HEK293 (cell line): Measurements from ENCODE around the gene FBLL1.

Source experiments
- ATF2 ChIP-seq: fragments of 450-650 bp; formaldehyde crosslinking; IDR thresholded peaks from 2 replicates; pipeline ENCODE4 v1.5.1; 2016; ENCODE audit warnings: missing biosample characterization, missing genetic modification characterization, low read depth
- HOXA7 ChIP-seq: sonication (generic); formaldehyde crosslinking; IDR thresholded peaks from 2 replicates; pipeline ENCODE4 v1.8.1; 2022; ENCODE audit warnings: missing genetic modification reagents, borderline replicate concordance
- ZNF10 ChIP-seq: fragments of 450-650 bp; formaldehyde crosslinking; IDR thresholded peaks from 2 replicates; pipeline ENCODE4 v1.5.1; 2017; ENCODE audit warnings: missing biosample characterization, missing genetic modification characterization
- ZNF24 ChIP-seq: fragments of 450-650 bp; formaldehyde crosslinking; IDR thresholded peaks from 2 replicates; pipeline ENCODE4 v1.5.1; 2016; ENCODE audit warnings: missing biosample characterization, missing genetic modification characterization
- ZNF274 ChIP-seq, 2 experiments: fragments of 200-500 bp in 1 of 2; fragments of 450-650 bp in 1 of 2; sonication (Bioruptor generic) in 1 of 2; formaldehyde crosslinking in 1 of 2; IDR thresholded peaks; 2 replicates each; pipeline versions ENCODE4 v1.5.1 to v1.6.1; 2014 to 2016; ENCODE audit warnings: borderline replicate concordance in 1 of 2, inconsistent platforms in 1 of 2, low read length in 1 of 2, missing biosample characterization in 1 of 2, missing genetic modification characterization in 1 of 2
- ZNF558 ChIP-seq: fragments of 450-650 bp; formaldehyde crosslinking; IDR thresholded peaks from 2 replicates; pipeline ENCODE4 v1.5.1; 2016; ENCODE audit warnings: missing biosample characterization, missing genetic modification characterization
- ZNF843 ChIP-seq: fragments of 450-650 bp; formaldehyde crosslinking; IDR thresholded peaks from 2 replicates; pipeline ENCODE4 v1.5.1; 2016; ENCODE audit warnings: missing biosample characterization, missing genetic modification characterization
- TF ChIP-seq, protein P1 (sequence below): fragments of 450-650 bp; formaldehyde crosslinking; IDR thresholded peaks from 2 replicates; pipeline ENCODE4 v1.5.1; 2016; ENCODE audit warnings: missing biosample characterization, missing genetic modification characterization
- TF ChIP-seq, protein P2 (sequence below): fragments of 450-650 bp; formaldehyde crosslinking; IDR thresholded peaks from 2 replicates; pipeline ENCODE4 v1.5.1; 2016; ENCODE audit warnings: missing biosample characterization, missing genetic modification characterization
- TF ChIP-seq, protein P3 (sequence below): fragments of 450-650 bp; formaldehyde crosslinking; IDR thresholded peaks from 2 replicates; pipeline ENCODE4 v1.5.1; 2017; ENCODE audit warnings: missing biosample characterization, missing genetic modification characterization

GRCh38 chr5:168549554-168549953 is 20.4 kb downstream of the FBLL1 start:
- TF ChIP-seq, protein P1, sequence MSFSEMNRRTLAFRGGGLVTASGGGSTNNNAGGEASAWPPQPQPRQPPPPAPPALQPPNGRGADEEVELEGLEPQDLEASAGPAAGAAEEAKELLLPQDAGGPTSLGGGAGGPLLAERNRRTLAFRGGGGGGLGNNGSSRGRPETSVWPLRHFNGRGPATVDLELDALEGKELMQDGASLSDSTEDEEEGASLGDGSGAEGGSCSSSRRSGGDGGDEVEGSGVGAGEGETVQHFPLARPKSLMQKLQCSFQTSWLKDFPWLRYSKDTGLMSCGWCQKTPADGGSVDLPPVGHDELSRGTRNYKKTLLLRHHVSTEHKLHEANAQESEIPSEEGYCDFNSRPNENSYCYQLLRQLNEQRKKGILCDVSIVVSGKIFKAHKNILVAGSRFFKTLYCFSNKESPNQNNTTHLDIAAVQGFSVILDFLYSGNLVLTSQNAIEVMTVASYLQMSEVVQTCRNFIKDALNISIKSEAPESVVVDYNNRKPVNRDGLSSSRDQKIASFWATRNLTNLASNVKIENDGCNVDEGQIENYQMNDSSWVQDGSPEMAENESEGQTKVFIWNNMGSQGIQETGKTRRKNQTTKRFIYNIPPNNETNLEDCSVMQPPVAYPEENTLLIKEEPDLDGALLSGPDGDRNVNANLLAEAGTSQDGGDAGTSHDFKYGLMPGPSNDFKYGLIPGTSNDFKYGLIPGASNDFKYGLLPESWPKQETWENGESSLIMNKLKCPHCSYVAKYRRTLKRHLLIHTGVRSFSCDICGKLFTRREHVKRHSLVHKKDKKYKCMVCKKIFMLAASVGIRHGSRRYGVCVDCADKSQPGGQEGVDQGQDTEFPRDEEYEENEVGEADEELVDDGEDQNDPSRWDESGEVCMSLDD (tag by site-specific recombination): no peak
- TF ChIP-seq, protein P2, sequence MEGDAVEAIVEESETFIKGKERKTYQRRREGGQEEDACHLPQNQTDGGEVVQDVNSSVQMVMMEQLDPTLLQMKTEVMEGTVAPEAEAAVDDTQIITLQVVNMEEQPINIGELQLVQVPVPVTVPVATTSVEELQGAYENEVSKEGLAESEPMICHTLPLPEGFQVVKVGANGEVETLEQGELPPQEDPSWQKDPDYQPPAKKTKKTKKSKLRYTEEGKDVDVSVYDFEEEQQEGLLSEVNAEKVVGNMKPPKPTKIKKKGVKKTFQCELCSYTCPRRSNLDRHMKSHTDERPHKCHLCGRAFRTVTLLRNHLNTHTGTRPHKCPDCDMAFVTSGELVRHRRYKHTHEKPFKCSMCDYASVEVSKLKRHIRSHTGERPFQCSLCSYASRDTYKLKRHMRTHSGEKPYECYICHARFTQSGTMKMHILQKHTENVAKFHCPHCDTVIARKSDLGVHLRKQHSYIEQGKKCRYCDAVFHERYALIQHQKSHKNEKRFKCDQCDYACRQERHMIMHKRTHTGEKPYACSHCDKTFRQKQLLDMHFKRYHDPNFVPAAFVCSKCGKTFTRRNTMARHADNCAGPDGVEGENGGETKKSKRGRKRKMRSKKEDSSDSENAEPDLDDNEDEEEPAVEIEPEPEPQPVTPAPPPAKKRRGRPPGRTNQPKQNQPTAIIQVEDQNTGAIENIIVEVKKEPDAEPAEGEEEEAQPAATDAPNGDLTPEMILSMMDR (tag by site-specific recombination): no peak
- TF ChIP-seq ZNF843 (tag by site-specific recombination) (no peak), ZNF558 (tag by site-specific recombination) (no peak), HOXA7 (CRISPR knock-in tag) (no peak), ATF2 (tag by site-specific recombination) (no peak), ZNF24 (tag by site-specific recombination) (no peak), ZNF274 (IDR thresholded peaks at IDR 0.05; ENCODE audit: low read length) (no peak), ZNF274 (tag by site-specific recombination; IDR thresholded peaks at IDR 0.05; ENCODE audit: borderline replicate concordance) (no peak), ZNF10 (tag by site-specific recombination) (no peak)
- TF ChIP-seq, protein P3, sequence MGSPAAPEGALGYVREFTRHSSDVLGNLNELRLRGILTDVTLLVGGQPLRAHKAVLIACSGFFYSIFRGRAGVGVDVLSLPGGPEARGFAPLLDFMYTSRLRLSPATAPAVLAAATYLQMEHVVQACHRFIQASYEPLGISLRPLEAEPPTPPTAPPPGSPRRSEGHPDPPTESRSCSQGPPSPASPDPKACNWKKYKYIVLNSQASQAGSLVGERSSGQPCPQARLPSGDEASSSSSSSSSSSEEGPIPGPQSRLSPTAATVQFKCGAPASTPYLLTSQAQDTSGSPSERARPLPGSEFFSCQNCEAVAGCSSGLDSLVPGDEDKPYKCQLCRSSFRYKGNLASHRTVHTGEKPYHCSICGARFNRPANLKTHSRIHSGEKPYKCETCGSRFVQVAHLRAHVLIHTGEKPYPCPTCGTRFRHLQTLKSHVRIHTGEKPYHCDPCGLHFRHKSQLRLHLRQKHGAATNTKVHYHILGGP (tag by site-specific recombination): no peak
